GM12873 (cell line): ENCODE measurements around the gene TRHDE.

Source experiments
- CTCF ChIP-seq: IDR thresholded peaks from 2 replicates; pipeline ENCODE4 v1.5.1; 2012; ENCODE audit warnings: low read depth, mild to moderate bottlenecking, moderate library complexity, low read length, control low read depth; ENCODE audit not compliant: insufficient read depth; ENCODE audit errors: missing control alignments

The TRHDE gene

DNA sequence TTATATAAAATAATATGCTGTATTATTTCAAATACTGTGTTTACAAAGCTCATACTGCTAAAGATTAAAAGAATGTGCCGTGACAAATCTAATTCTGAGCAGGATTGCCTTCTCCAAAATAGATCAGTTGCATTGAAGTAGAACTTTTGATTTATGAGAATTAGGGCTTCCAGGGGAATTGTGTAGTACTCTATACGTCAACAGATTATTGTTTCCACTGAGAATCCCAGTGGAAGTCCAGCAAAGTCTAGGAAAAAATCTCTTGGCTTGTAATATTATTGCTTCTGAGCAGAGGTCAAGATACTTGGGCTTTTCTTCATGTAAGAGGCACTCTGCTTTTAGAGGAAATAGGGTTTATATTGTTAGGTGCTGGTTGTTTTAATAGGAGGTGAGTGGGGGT is 133.9 kb downstream of the TRHDE start:
- TF ChIP-seq CTCF, result no peak

GRCh38 chr12:72432037-72432604 is 160.0 kb downstream of the TRHDE start:
- TF ChIP-seq CTCF, result no peak

DNA sequence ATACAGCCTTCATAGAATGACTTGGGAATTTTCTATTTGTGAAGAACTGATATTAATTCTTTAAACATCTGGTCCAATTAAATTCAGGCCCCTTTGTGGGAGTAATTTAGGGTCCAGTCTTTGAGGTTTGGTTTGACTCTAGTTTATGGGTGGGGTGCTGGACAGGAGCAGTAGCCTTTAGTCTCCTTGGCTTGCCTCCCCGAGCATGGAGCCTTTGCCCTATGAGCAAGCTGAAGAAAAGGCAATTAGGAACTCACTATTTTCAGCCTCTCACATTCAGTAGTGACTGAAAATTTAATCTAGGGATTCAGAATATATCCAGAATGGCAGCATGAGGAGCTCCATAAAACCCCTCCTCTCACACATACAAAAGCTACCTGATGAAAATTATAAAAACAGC is 161.1 kb downstream of the TRHDE start:
- no peak for TF ChIP-seq CTCF

DNA sequence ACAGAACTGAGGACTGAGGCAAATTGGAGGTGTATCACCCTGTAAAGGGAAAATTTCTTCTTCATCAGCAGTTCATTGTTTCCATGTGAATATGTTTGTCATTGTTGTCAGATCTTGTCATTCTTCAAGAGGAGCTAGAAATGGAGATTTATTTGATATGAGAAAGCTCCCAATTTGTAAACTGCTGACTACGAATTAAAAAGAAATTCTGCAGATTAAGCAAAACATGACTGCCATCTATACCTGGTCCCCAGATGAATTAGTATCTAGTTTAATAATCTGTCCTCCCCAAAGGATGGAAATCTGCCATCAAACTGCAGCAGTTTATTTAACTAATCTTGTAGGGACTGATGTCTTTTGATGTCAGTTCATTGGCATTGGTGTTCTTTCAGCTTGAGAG is 162.8 kb downstream of the TRHDE start:
- TF ChIP-seq CTCF, result no peak

- no peak for TF ChIP-seq CTCF
These were observed 170.0 kb downstream of the TRHDE start for GRCh38 chr12:72442217-72442616.

DNA sequence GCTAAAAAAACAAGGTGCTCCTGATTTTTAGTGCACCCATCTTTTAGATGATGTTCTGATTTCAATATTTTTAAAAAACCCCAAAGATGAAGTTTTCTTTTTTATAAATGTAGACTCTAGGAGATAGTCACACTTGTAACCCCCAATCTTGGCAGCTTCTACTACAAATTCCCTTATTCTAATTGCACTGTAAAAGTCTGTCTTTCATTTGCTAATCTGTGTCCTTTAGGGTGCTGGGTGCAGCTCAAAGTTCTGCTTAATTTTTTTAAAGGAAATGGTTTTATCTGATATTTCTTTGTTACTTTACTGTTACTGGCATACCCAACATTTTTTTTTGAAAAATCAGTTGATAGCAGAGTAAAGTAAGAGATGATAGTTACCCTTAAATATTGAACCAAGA is 172.0 kb downstream of the TRHDE start:
- TF ChIP-seq CTCF, result no peak

DNA sequence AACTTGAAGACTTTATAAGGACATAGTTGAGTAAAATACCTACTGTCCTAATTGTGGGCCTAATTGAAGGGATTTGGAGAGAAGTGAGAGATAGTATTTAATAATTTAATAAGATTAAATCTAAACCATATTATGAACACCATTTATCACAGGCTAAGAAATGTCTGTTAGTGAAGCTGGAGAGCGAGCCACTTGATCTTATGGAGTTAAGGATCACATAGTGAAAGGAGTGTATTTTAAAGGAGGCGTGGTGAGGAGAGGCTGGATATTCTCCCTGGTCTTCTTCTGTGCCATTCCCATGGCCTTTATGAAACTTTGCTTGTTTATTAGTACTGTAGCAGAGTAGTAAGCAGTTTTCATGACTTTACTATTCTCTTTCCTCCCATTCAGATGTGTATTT is 172.4 kb downstream of the TRHDE start:
- no peak for TF ChIP-seq CTCF
